Natural killer cell treated with Interleukin-12 subunit alpha and Interleukin-12 subunit beta and Interleukin-15 and Interleukin-18, amount 100 ng/mL, for 72 hours (primary cell): Measurements from ENCODE around the gene FAM83B. TPM values are rescaled to one million over a fixed set of nuclear protein-coding genes. Genes with fewer than 3 reads are reported as not detected.
"Not testable (repeated sequence)": the region's sequence is repeated elsewhere in the genome, so short reads cannot be mapped to it uniquely, and the experiment has no call there.

Experiments
- ATAC-seq, 2 donors: fragments of 150-1000 bp; cut with Tn5 transposase in 1 of 2; sonication (Bioruptor Pico), chemical (Tn5 transposase) in 1 of 2; 2 replicates each; pipeline ENCODE4 v1.10.0; 2021
- DNase-seq: peaks from one replicate; pipeline ENCODE4 v3.0.0; 2022; ENCODE audit warnings: low spot score
- H3K27ac Mint-ChIP-seq, 2 donors: 1 replicate in 1 of 2; 2 replicates in 1 of 2; pipeline ENCODE4 v1.8.0; 2022; ENCODE audit warnings: mixed read lengths in 2 of 2, mild to moderate bottlenecking in 1 of 2, moderate library complexity in 1 of 2
- H3K27me3 Mint-ChIP-seq, 2 donors: 1 replicate in 1 of 2; 2 replicates in 1 of 2; pipeline ENCODE4 v1.8.0; 2022; ENCODE audit warnings: mixed read lengths in 2 of 2
- H3K36me3 Mint-ChIP-seq: one replicate; pipeline ENCODE4 v1.8.0; 2022; ENCODE audit warnings: mixed read lengths
- H3K4me1 Mint-ChIP-seq, 2 donors: 1 replicate in 1 of 2; 2 replicates in 1 of 2; pipeline ENCODE4 v1.8.0; 2022; ENCODE audit warnings: low read depth in 2 of 2, mixed read lengths in 2 of 2, mild to moderate bottlenecking in 1 of 2
- H3K4me3 Mint-ChIP-seq: one replicate; pipeline ENCODE4 v1.8.0; 2022; ENCODE audit warnings: mixed read lengths
- H3K9me3 Mint-ChIP-seq: 2 replicates; pipeline ENCODE4 v1.8.0; 2022; ENCODE audit warnings: mixed read lengths
- total RNA-seq, 2 donors: library from RNA; stranded (reverse); gene quantifications; one replicate each; pipeline ENCODE4 v1.2.3, GENCODE V29; 2022

The FAM83B gene
- total RNA-seq, 2 donors from 2014 or later, result not detected

GRCh38 chr6:54875539-54875938 lies 29.0 kb downstream of the FAM83B start:
- Mint-ChIP-seq H3K4me3 (no peak overlapping the region), H3K4me1 (no peaks in the 10 kb centered on the region), H3K27ac (no peak overlapping the region), H3K9me3 (no peaks in the 10 kb centered on the region), H3K36me3 (no peaks in the 10 kb centered on the region), H3K27me3 (peaks cover 0 to 4% of the 10 kb centered on the region in 2 donors)
- no peak for DNase-seq
- ATAC-seq, result no peak

GRCh38 chr6:54876365-54876764 lies 29.8 kb downstream of the FAM83B start:
- H3K36me3 Mint-ChIP-seq, result no peaks in the 10 kb centered on the region
- H3K4me3 Mint-ChIP-seq, result no peak overlapping the region
- ATAC-seq, result no peak
- no peaks in the 10 kb centered on the region for H3K9me3 Mint-ChIP-seq
- no peak for DNase-seq
- H3K4me1 Mint-ChIP-seq, result no peaks in the 10 kb centered on the region
- no peak overlapping the region for H3K27ac Mint-ChIP-seq
- peaks cover 0 to 4% of the 10 kb centered on the region in 2 donors for H3K27me3 Mint-ChIP-seq

- Mint-ChIP-seq H3K9me3 (no peaks in the 10 kb centered on the region), H3K27me3 (peaks cover 0 to 4% of the 10 kb centered on the region in 2 donors), H3K4me1 (no peaks in the 10 kb centered on the region), H3K27ac (no peak overlapping the region), H3K4me3 (no peak overlapping the region), H3K36me3 (no peaks in the 10 kb centered on the region)
- ATAC-seq, result no peak
- DNase-seq, result no peak
Observed at GRCh38 chr6:54876871-54877270, 30.3 kb downstream of the FAM83B start.

- Mint-ChIP-seq H3K9me3 (no peaks in the 10 kb centered on the region), H3K27me3 (peaks cover 0 to 4% of the 10 kb centered on the region in 2 donors), H3K4me3 (no peak overlapping the region), H3K4me1 (no peaks in the 10 kb centered on the region), H3K36me3 (no peaks in the 10 kb centered on the region), H3K27ac (no peak overlapping the region)
- ATAC-seq (no peak), DNase-seq (no peak)
Observed at GRCh38 chr6:54877713-54878317, 31.2 kb downstream of the FAM83B start.

- Mint-ChIP-seq H3K4me3 (no peak overlapping the region), H3K27me3 (peaks cover 0 to 4% of the 10 kb centered on the region in 2 donors), H3K36me3 (no peaks in the 10 kb centered on the region), H3K9me3 (no peaks in the 10 kb centered on the region), H3K4me1 (no peaks in the 10 kb centered on the region), H3K27ac (no peak overlapping the region)
- ATAC-seq (no peak), DNase-seq (no peak)
Observed at GRCh38 chr6:54878718-54879117, 32.1 kb downstream of the FAM83B start.

- Mint-ChIP-seq H3K27ac (no peak overlapping the region), H3K27me3 (peaks cover 0 to 4% of the 10 kb centered on the region in 2 donors), H3K4me3 (no peak overlapping the region), H3K36me3 (no peaks in the 10 kb centered on the region), H3K4me1 (no peaks in the 10 kb centered on the region), H3K9me3 (no peaks in the 10 kb centered on the region)
- DNase-seq (no peak), ATAC-seq (no peak)
Observed at GRCh38 chr6:54879188-54879985, 32.8 kb downstream of the FAM83B start.

- Mint-ChIP-seq H3K27me3 (no peaks in the 10 kb centered on the region), H3K9me3 (no peaks in the 10 kb centered on the region), H3K4me1 (no peaks in the 10 kb centered on the region), H3K4me3 (no peak overlapping the region), H3K36me3 (no peaks in the 10 kb centered on the region), H3K27ac (no peak overlapping the region)
- no peak for ATAC-seq
- DNase-seq, result no peak
Observed at GRCh38 chr6:54881067-54881730, 34.6 kb downstream of the FAM83B start.

GRCh38 chr6:54881891-54882290 lies 35.3 kb downstream of the FAM83B start:
- DNase-seq, H3K4me1 Mint-ChIP-seq, H3K36me3 Mint-ChIP-seq, H3K9me3 Mint-ChIP-seq, H3K4me3 Mint-ChIP-seq, H3K27me3 Mint-ChIP-seq, H3K27ac Mint-ChIP-seq, ATAC-seq: not testable (repeated sequence)

GRCh38 chr6:54886932-54887584 lies 40.5 kb downstream of the FAM83B start:
- H3K36me3 Mint-ChIP-seq, result no peaks in the 10 kb centered on the region
- no peaks in the 10 kb centered on the region for H3K4me1 Mint-ChIP-seq
- H3K27ac Mint-ChIP-seq, result no peak overlapping the region
- no peak for ATAC-seq
- H3K9me3 Mint-ChIP-seq, result peaks cover 4% of the 10 kb centered on the region
- no peak for DNase-seq
- peaks cover 0 to 3% of the 10 kb centered on the region in 2 donors for H3K27me3 Mint-ChIP-seq
- no peak overlapping the region for H3K4me3 Mint-ChIP-seq

- Mint-ChIP-seq H3K4me1 (no peaks in the 10 kb centered on the region), H3K27ac (no peak overlapping the region), H3K27me3 (peaks cover 0 to 3% of the 10 kb centered on the region in 2 donors), H3K36me3 (no peaks in the 10 kb centered on the region), H3K9me3 (peaks cover 4% of the 10 kb centered on the region), H3K4me3 (no peak overlapping the region)
- ATAC-seq (no peak), DNase-seq (no peak)
Observed at GRCh38 chr6:54891536-54891935, 45.0 kb downstream of the FAM83B start.

GRCh38 chr6:54892831-54893230 lies 46.3 kb downstream of the FAM83B start:
- Mint-ChIP-seq H3K4me1 (no peaks in the 10 kb centered on the region), H3K27ac (no peak overlapping the region), H3K4me3 (no peak overlapping the region), H3K36me3 (no peaks in the 10 kb centered on the region), H3K9me3 (peaks cover 4% of the 10 kb centered on the region), H3K27me3 (peaks cover 0 to 3% of the 10 kb centered on the region in 2 donors)
- ATAC-seq (no peak), DNase-seq (no peak)

- Mint-ChIP-seq H3K36me3 (no peaks in the 10 kb centered on the region), H3K4me1 (no peaks in the 10 kb centered on the region), H3K4me3 (no peak overlapping the region), H3K27ac (no peak overlapping the region), H3K27me3 (peaks cover 0 to 3% of the 10 kb centered on the region in 2 donors), H3K9me3 (peaks cover 4% of the 10 kb centered on the region)
- no peak for ATAC-seq
- DNase-seq, result no peak
Observed at GRCh38 chr6:54893818-54894217, 47.2 kb downstream of the FAM83B start.

GRCh38 chr6:54896302-54896701 lies 49.7 kb downstream of the FAM83B start:
- no peaks in the 10 kb centered on the region for H3K4me1 Mint-ChIP-seq
- peaks cover 0 to under 1% of the 10 kb centered on the region in 2 donors for H3K27me3 Mint-ChIP-seq
- DNase-seq, result no peak
- no peaks in the 10 kb centered on the region for H3K36me3 Mint-ChIP-seq
- H3K9me3 Mint-ChIP-seq, result peaks cover 2% of the 10 kb centered on the region
- no peak overlapping the region for H3K4me3 Mint-ChIP-seq
- ATAC-seq, result no peak
- H3K27ac Mint-ChIP-seq, result no peak overlapping the region
